Activated gamma-delta T cell treated with anti-CD3 and anti-CD28 coated beads, Interleukin-2, amount 50 U/mL, for 16 hours (primary cell): ENCODE results near the gene COLEC11.
"Not testable (repeated sequence)": the region's sequence is repeated elsewhere in the genome, so short reads cannot be mapped to it uniquely, and the experiment has no call there.

ENCODE experiments used
- DNase-seq: peaks from one replicate; pipeline ENCODE4 v3.0.0-alpha.2; 2020; ENCODE audit warnings: low read depth

The COLEC11 gene

GRCh38 chr2:3606028-3606369 is 11.1 kb downstream of the COLEC11 start:
- DNase-seq: no peak

GRCh38 chr2:3606370-3607201 is 11.7 kb downstream of the COLEC11 start:
- no peak for DNase-seq

GRCh38 chr2:3608373-3609278 is 13.7 kb downstream of the COLEC11 start:
- DNase-seq: no peak

- DNase-seq: not testable (repeated sequence)
These were observed 14.4 kb downstream of the COLEC11 start for GRCh38 chr2:3609279-3609673.

GRCh38 chr2:3610415-3610814 is 15.5 kb downstream of the COLEC11 start:
- no peak for DNase-seq

- DNase-seq: no peak
These were observed 16.1 kb downstream of the COLEC11 start for GRCh38 chr2:3610881-3611505.

GRCh38 chr2:3611589-3611988 is 16.7 kb downstream of the COLEC11 start:
- DNase-seq: no peak

GRCh38 chr2:3612639-3613523 is 18.0 kb downstream of the COLEC11 start:
- no peak for DNase-seq

GRCh38 chr2:3613524-3613905 is 18.6 kb downstream of the COLEC11 start:
- DNase-seq: no peak

GRCh38 chr2:3614743-3615142 is 19.8 kb downstream of the COLEC11 start:
- not testable (repeated sequence) for DNase-seq

- DNase-seq: not testable (repeated sequence)
These were observed 20.8 kb downstream of the COLEC11 start for GRCh38 chr2:3615541-3616200.

GRCh38 chr2:3616435-3617197 is 21.7 kb downstream of the COLEC11 start:
- DNase-seq: not testable (repeated sequence)

GRCh38 chr2:3617198-3617890 is 22.4 kb downstream of the COLEC11 start:
- no peak for DNase-seq

GRCh38 chr2:3618367-3618766 is 23.5 kb downstream of the COLEC11 start:
- no peak for DNase-seq

- DNase-seq: no peak
These were observed 24.1 kb downstream of the COLEC11 start for GRCh38 chr2:3619033-3619432.

- DNase-seq: not testable (repeated sequence)
These were observed 24.7 kb downstream of the COLEC11 start for GRCh38 chr2:3619661-3620060.

- no peak for DNase-seq
These were observed 25.9 kb downstream of the COLEC11 start for GRCh38 chr2:3620834-3621233.

GRCh38 chr2:3622967-3623366 is 28.1 kb downstream of the COLEC11 start:
- DNase-seq: no peak

- DNase-seq: no peak
These were observed 29.3 kb downstream of the COLEC11 start for GRCh38 chr2:3624059-3624794.
